GM18511 (cell line): ENCODE data around the gene ADAMTSL2.

Source experiments
- ATAC-seq: cut with Tn5 transposase; IDR thresholded peaks from one replicate; pipeline ENCODE4 v1.9.1; 2021; ENCODE audit warnings: mild to moderate bottlenecking, moderate library complexity; ENCODE audit not compliant: unreplicated experiment

Gene ADAMTSL2

DNA sequence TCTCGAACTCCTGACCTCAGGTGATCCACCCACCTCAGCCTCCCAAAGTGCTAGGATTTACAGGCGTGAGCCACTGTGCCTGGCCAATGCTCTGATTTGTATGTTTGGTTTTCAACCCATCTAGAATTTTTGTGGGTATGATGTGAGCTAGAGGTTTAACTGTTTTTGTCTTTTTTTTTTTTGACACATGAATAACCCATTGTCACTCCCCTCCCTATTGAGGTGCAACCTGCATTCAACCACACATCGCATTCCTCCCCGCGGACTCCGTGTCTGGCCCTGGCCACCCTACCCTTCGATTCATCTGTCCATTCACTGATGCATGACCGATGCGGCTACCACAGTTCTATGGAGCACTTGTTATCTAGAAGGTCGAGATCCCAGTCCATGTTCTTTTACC, 84.2 kb downstream of the ADAMTSL2 start:
- ATAC-seq: no peak

DNA sequence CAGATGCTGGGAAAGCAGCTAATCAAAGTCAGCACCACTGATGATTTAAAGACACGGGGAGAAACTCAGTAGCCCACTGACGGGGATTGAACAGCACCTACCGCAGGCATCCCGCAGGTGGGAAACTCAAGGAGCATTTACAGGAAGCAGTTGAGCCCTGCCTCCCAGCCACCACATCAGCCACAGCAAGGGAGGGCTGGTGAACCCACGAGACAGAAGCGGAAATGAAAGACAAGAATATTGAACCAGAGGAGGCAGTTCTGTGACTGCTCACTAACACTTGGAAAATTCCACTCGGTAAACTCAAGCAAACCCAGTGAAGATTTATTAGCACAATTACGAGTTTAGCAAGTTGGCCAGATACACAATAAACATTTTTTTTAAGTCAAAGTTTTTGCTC, 85.3 kb downstream of the ADAMTSL2 start:
- ATAC-seq: no peak

DNA sequence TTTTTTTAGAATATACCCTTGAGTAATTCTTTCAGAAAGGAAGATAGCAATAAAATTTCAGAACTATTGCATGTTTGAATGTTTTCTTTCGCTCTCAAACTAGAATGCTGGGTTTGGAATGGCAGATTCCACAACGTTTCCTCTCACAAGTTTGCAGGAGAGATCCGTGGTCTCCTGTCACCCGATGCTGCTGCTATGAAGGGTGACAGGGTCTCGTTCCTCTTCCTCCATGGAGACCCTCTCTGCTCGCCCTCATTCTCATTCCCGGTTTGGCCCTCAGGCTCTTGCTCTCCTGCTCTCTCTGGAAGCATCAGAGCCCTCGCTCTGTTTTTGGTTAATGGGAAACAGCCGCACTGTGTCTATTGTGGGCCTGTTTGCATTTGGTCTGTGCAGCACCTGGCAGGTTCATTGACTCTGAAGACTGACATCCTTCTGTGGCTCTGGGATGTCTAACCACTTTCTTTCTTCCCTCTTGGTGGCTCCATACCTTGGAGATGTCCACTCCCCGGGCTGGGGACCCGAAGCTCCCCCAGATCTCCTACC, 87.3 kb downstream of the ADAMTSL2 start:
- no peak for ATAC-seq

DNA sequence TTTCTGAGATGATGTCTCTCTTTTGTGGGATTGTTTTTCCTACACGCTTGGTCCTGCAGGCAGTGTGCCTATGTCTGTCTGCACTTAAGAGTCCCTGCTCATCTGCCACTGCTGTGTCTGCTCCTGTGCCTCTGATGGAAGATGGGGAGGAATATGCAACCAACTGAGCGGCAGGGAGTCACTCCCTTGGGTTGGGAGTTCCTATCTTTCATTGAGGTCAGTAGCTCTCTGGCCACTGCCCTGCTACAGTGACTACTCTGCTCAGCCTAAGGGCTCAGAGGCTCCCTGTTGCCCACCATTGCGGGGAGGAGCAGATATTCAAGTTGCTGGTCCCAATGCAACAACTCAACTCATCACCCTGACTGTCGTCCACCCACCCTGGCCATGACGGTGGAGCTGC, 88.1 kb downstream of the ADAMTSL2 start:
- no peak for ATAC-seq
